Aorta (tissue), 5 donors: ENCODE results near the gene ZFP30. TPM values are rescaled to one million over a fixed set of nuclear protein-coding genes. Genes with fewer than 3 reads are reported as not detected.

ENCODE experiments used
- ATAC-seq: fragments of 200-7000 bp; cut with Tn5 transposase; one replicate; pipeline ENCODE4 v1.9.1; 2022; ENCODE audit warnings: moderate library complexity; ENCODE audit not compliant: low FRiP score
- DNase-seq, 2 donors: peaks; one replicate each; pipeline ENCODE4 v3.0.0-alpha.2; 2020
- H3K27ac ChIP-seq, 2 donors: one replicate each; pipeline ENCODE4 v1.5.1; 2013; ENCODE audit warnings: low read length in 2 of 2, mild to moderate bottlenecking in 2 of 2, moderate library complexity in 2 of 2, control low read depth in 1 of 2, inconsistent platforms in 1 of 2, low read depth in 1 of 2
- H3K27me3 ChIP-seq, 2 donors: one replicate each; pipeline ENCODE4 v1.6.1; 2013; ENCODE audit warnings: control low read depth in 1 of 2, low read length in 1 of 2, mild to moderate bottlenecking in 1 of 2, moderate library complexity in 1 of 2; ENCODE audit not compliant: insufficient read depth in 2 of 2, control insufficient read depth in 1 of 2
- H3K36me3 ChIP-seq, 2 donors: one replicate each; pipeline ENCODE4 v1.6.1; 2013; ENCODE audit warnings: control low read depth in 1 of 2, low read length in 1 of 2, mild to moderate bottlenecking in 1 of 2; ENCODE audit not compliant: insufficient read depth in 2 of 2, control insufficient read depth in 1 of 2
- H3K4me1 ChIP-seq, 2 donors: one replicate each; pipeline ENCODE4 v1.6.1; 2013; ENCODE audit warnings: low read length in 2 of 2, control low read depth in 1 of 2, mild to moderate bottlenecking in 1 of 2, moderate library complexity in 1 of 2; ENCODE audit not compliant: insufficient read depth in 2 of 2, control insufficient read depth in 1 of 2
- H3K4me3 ChIP-seq, 2 donors: one replicate each; pipeline ENCODE4 v1.5.1; 2013; ENCODE audit warnings: low read length in 2 of 2, control low read depth in 1 of 2, mild to moderate bottlenecking in 1 of 2
- H3K9me3 ChIP-seq: one replicate; pipeline ENCODE4 v1.6.1; 2013; ENCODE audit warnings: mild to moderate bottlenecking, low read length; ENCODE audit not compliant: control insufficient read depth
- WGBS, 2 donors: extraction: QIAGEN DNeasy Blood & Tissue Kit; methylation state at CpG; one replicate each; pipeline ENCODE4 v1.1.7; 2013; 5-methylcytosine and 5-hydroxymethylcytosine counted together
- intact Hi-C, 2 donors: fragments of 100-400 bp; cut with DNase I; formaldehyde crosslinking; loops; one replicate each; pipeline versions ENCODE4 v1.14.2 to v1.15.0; 2022
- polyA plus RNA-seq, 2 donors: library from polyadenylated mRNA; stranded (reverse); fragments of 200-250 nt; gene quantifications; one replicate each; pipeline ENCODE4 v1.2.3, GENCODE V29; 2013
- total RNA-seq, 2 donors: library from RNA; stranded (reverse); fragmentation: NEBNext Ultra II Directional; extraction: Animal tissue kit (Norgen Biotek cat#: 25700); gene quantifications; one replicate each; pipeline ENCODE4 v1.2.1, GENCODE V29; 2021
- donor health status: healthy with polysubstance abuse.
- donor health status: Bipolar disorder and iron deficiency.
- donor health status: DM: no; HTN: no; CAD: no.
- donor health status: DM: no; HTN: no; CAD: no.
- donor health status: DM: yes; HTN: yes; CAD: no.

Gene ZFP30
- total and polyA plus RNA-seq, 4 donors, result 1.9 to 15.7 (median 8.3) TPM

- intact Hi-C loops, result loop anchor here (2.0 to 10.0 kb wide), 2 partner anchors 61 kb away; partner anchors contain the start of gene ZFP30 (in 2 of the 2)
- H3K9me3 ChIP-seq, result peaks cover 1% of the 10 kb centered on the region
- ATAC-seq (no peak), DNase-seq (no peak)
- no peaks in the 10 kb centered on the region for H3K27me3 ChIP-seq
- WGBS, 2 donors, result 3 to 4% methylated on average over 9 of the region's 9 CpGs
- H3K4me1 ChIP-seq, result no peaks in the 10 kb centered on the region
- H3K27ac ChIP-seq, result peak overlapping the region in 1 of 2 donors; percentile 65
- peaks cover 3 to 4% of the 10 kb centered on the region in 2 donors for H3K36me3 ChIP-seq
- H3K4me3 ChIP-seq, result peak overlapping the region; percentile 75 to 76
These were observed 61.3 kb downstream of the ZFP30 start for GRCh38 chr19:37593996-37594303.

DNA sequence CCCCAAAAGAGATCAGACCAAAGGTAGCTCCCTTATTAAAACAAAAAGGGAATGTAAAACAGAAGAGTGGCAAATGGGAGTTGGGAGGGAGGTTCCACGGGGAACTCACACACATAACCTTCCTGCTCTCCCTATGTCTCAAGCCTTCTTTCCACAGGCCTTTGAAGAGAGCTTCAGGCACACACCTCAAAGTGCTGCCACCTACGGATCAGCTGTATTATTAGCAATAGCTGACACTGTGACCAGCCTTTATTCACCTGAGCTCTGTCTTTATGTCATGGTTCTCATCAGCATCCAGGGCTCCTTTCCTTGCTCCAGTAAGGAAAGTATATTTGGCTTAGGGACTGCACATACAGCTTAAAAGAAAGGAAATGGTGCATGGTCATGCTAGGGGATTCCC is 71.9 kb downstream of the ZFP30 start:
- DNase-seq (no peak), ATAC-seq (no peak)
- 55 to 65% methylated on average over 2 of the region's 2 CpGs for WGBS, 2 donors
- no peaks in the 10 kb centered on the region for H3K27me3 ChIP-seq
- H3K9me3 ChIP-seq, result peaks cover 39% of the 10 kb centered on the region
- H3K4me3 ChIP-seq, result no peak overlapping the region
- H3K27ac ChIP-seq, result no peak overlapping the region
- intact Hi-C loops, result no loop called here
- H3K36me3 ChIP-seq, result peaks cover 27 to 34% of the 10 kb centered on the region in 2 donors
- no peaks in the 10 kb centered on the region for H3K4me1 ChIP-seq

DNA sequence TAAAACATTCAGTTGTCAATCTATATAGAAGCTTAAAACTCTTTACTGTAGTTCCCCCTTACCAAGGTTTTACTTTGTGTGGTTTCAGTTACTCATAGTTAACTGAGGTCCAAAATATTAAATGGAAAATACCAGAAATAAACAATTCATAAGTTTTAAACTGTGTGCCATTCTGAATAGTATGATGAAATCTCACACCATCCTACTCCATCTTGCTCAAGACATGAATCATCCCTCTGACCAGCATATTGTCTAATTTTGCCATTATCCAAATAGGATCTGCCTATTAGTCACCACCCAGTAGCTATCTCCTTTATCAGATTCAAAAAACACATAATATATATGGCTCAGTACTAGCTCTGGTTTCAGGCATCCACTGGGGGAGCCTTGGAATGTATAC is 83.1 kb downstream of the ZFP30 start:
- DNase-seq (no peak), ATAC-seq (no peak)
- peaks cover 23% of the 10 kb centered on the region for H3K9me3 ChIP-seq
- H3K4me1 ChIP-seq, result no peaks in the 10 kb centered on the region
- no peaks in the 10 kb centered on the region for H3K27me3 ChIP-seq
- intact Hi-C loops, result no loop called here
- peaks cover 6 to 7% of the 10 kb centered on the region in 2 donors for H3K36me3 ChIP-seq
- no peak overlapping the region for H3K4me3 ChIP-seq
- H3K27ac ChIP-seq, result no peak overlapping the region

DNA sequence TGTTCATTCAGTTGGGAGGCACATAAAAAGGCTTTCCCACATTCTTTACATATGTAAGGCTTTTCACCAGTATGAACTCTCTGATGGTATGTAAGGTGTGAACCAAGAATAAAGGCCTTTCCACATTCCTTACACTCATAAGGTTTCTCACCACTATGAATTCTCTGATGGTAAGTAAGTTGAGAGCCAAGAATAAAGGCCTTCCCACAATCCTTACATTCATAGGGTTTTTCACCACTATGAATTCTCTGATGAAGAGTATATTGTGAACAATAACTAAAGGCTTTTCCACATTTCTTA is 89.9 kb downstream of the ZFP30 start:
- H3K27me3 ChIP-seq, result no peaks in the 10 kb centered on the region
- intact Hi-C loops, result no loop called here
- H3K36me3 ChIP-seq, result peaks cover 7 to 22% of the 10 kb centered on the region in 2 donors
- H3K4me3 ChIP-seq, result no peak overlapping the region
- no peaks in the 10 kb centered on the region for H3K4me1 ChIP-seq
- H3K9me3 ChIP-seq, result peaks cover 27% of the 10 kb centered on the region
- DNase-seq (no peak), ATAC-seq (no peak)
- no peak overlapping the region for H3K27ac ChIP-seq

- no peak overlapping the region for H3K4me3 ChIP-seq
- DNase-seq (no peak), ATAC-seq (no peak)
- 96 to 98% methylated on average over 7 of the region's 7 CpGs for WGBS, 2 donors
- peaks cover 6 to 22% of the 10 kb centered on the region in 2 donors for H3K36me3 ChIP-seq
- H3K27ac ChIP-seq, result no peak overlapping the region
- intact Hi-C loops, result no loop called here
- no peaks in the 10 kb centered on the region for H3K27me3 ChIP-seq
- peaks cover 25% of the 10 kb centered on the region for H3K9me3 ChIP-seq
- H3K4me1 ChIP-seq, result no peaks in the 10 kb centered on the region
These were observed 90.5 kb downstream of the ZFP30 start for GRCh38 chr19:37564624-37565369.

Other genes with a start within 250 kb of the ZFP30 start
- 1 to 10 TPM; 5.4 to 6.7 TPM for gene ZNF569, start 188.0 kb downstream of the ZFP30 start, total RNA-seq
- 1 to 10 TPM; 3.1 to 4.7 TPM for gene ZNF569, start 188.0 kb downstream of the ZFP30 start, polyA plus RNA-seq
- gene ZNF570, start 186.1 kb downstream of the ZFP30 start, total RNA-seq, result 1 to 10 TPM; 6.0 to 8.8 TPM
- gene ZNF570, start 186.1 kb downstream of the ZFP30 start, polyA plus RNA-seq, result 1 to 10 TPM; 3.2 to 4.9 TPM
- 1 to 10 TPM; 7.5 to 8.3 TPM for gene ZNF793, start 148.5 kb downstream of the ZFP30 start, total RNA-seq
- 1 to 10 TPM in 1 of 2 donors, under 1 TPM in 1; 0.63 to 7.3 TPM for gene ZNF793, start 148.5 kb downstream of the ZFP30 start, polyA plus RNA-seq
- gene ZNF571, start 60.7 kb downstream of the ZFP30 start, total RNA-seq, result 1 to 10 TPM; 6.5 to 7.8 TPM
- gene ZNF571, start 60.7 kb downstream of the ZFP30 start, polyA plus RNA-seq, result 1 to 10 TPM; 1.0 to 2.2 TPM
- 10 to 100 TPM in 1 of 2 donors, 1 to 10 TPM in 1; 6.6 to 10.2 TPM for gene ZNF540, start 60.6 kb downstream of the ZFP30 start, total RNA-seq
- 10 to 100 TPM in 1 of 2 donors, 1 to 10 TPM in 1; 6.6 to 10.8 TPM for gene ZNF540, start 60.6 kb downstream of the ZFP30 start, polyA plus RNA-seq
- gene ZNF607, start 64.3 kb upstream of the ZFP30 start, total RNA-seq, result 1 to 10 TPM; 5.0 to 8.4 TPM
- gene ZNF607, start 64.3 kb upstream of the ZFP30 start, polyA plus RNA-seq, result 1 to 10 TPM in 1 of 2 donors, under 1 TPM in 1; 0.63 to 4.7 TPM
- 10 to 100 TPM in 1 of 2 donors, 1 to 10 TPM in 1; 9.4 to 16.2 TPM for gene ZNF573, start 124.1 kb upstream of the ZFP30 start, total RNA-seq
- 1 to 10 TPM; 1.5 to 2.0 TPM for gene ZNF573, start 124.1 kb upstream of the ZFP30 start, polyA plus RNA-seq